ENCODE results near the gene EFNA2. TPM values are rescaled to one million over a fixed set of nuclear protein-coding genes. Genes with fewer than 3 reads are reported as not detected.

Gene EFNA2
- total RNA-seq, 1 experiment from 2014 or later = 12.2 TPM

GRCh38 chr19:1273263-1274041 is 12.2 kb upstream of the EFNA2 start:
- peaks cover 29 to 64% of the 10 kb centered on the region in 2 experiments for H3K4me1 ChIP-seq (ENCODE audit: control insufficient read depth in 1 of 2, insufficient read depth in 2 of 2, low read length in 2 of 2)
- peak overlapping the region; percentile 97 for H3K9ac ChIP-seq (ENCODE audit: low read length)
- peaks cover 27 to 33% of the 10 kb centered on the region in 2 experiments; a peak in 3 of 4 replicates for H3K36me3 ChIP-seq (ENCODE audit: control insufficient read depth in 1 of 2, insufficient read depth in 2 of 2, low read length in 2 of 2)
- H3K27ac ChIP-seq (ENCODE audit: low read depth, low read length) = peak overlapping the region; percentile 100
- H3K27me3 ChIP-seq (ENCODE audit: insufficient read depth, low read length) = no peaks in the 10 kb centered on the region
- H3K79me2 ChIP-seq (ENCODE audit: insufficient read depth, low read length) = peaks cover 72% of the 10 kb centered on the region
- TF ChIP-seq SRF (IDR thresholded peaks at IDR 0.05; ENCODE audit: low read depth) = no peak
- no peak for TF ChIP-seq SIN3A (IDR thresholded peaks at IDR 0.05; ENCODE audit: low read depth)
- no peak for TF ChIP-seq ELF1 (IDR thresholded peaks at IDR 0.05; ENCODE audit: borderline replicate concordance, low read depth)
- no peak for TF ChIP-seq REST (IDR thresholded peaks at IDR 0.05; ENCODE audit: low read depth)
- TF ChIP-seq TCF7L2 (IDR thresholded peaks at IDR 0.05; ENCODE audit: borderline replicate concordance, extremely low read depth, insufficient read depth, insufficient read length) = no peak
- no peak for TF ChIP-seq FOSL1 (IDR thresholded peaks at IDR 0.05; ENCODE audit: low read depth)
- TF ChIP-seq JUND (IDR thresholded peaks at IDR 0.05) = no peak
- TF ChIP-seq POLR2A (IDR thresholded peaks at IDR 0.05; ENCODE audit: borderline replicate concordance, extremely low read depth, insufficient read depth, insufficient read length) = no peak
- TF ChIP-seq ZBTB33 (IDR thresholded peaks at IDR 0.05; ENCODE audit: extremely low read depth, insufficient replicate concordance, low read length) = no peak
- no peak for TF ChIP-seq ZFX (IDR thresholded peaks at IDR 0.05)
- TF ChIP-seq EZH2phosphoT487 (IDR thresholded peaks at IDR 0.05; ENCODE audit: borderline replicate concordance) = no peak
- H3K4me2 ChIP-seq (ENCODE audit: low read length) = peak overlapping the region; percentile 99
- ChIA-PET RAD21 (ENCODE audit: low non-redundant PET in 1 of 2, low total read pairs in 2 of 2, uncharacterized antibody in 2 of 2, unreplicated experiment in 2 of 2) (interaction anchor here in 1 of 2 experiments (1.0 kb wide), 1 partner anchor 29 kb away, joined by 4 read pairs; no protein-coding TSS in a partner anchor), POLR2A (interaction anchor here (0.6 to 2.1 kb wide), 6 partner anchors 10 to 32 kb away, joined by 3 to 12 read pairs (median 6); partner anchors contain the start of gene ATP5F1D), CTCF (interaction anchor here (2.7 kb wide), 1 partner anchor 30 kb away, joined by 31 read pairs; no protein-coding TSS in a partner anchor)
- no peaks in the 10 kb centered on the region for H3K9me3 ChIP-seq (ENCODE audit: control insufficient read depth in 1 of 2, insufficient read depth in 1 of 2, low read depth in 1 of 2, low read length in 2 of 2)
- no peak for ATAC-seq
- H4K20me1 ChIP-seq (ENCODE audit: insufficient read depth) = no peaks in the 10 kb centered on the region
- no peak overlapping the region for H2AFZ ChIP-seq (ENCODE audit: low read depth, low read length, poor library complexity, severe bottlenecking)
- TSS peak; percentile 58 for BruUV-seq (replicated peaks)
- DNase-seq (ENCODE audit: low read depth, low spot score) = no peak
- H3K4me3 ChIP-seq (replicated peaks in 1 of 2; ENCODE audit: low read depth in 1 of 2, low read length in 2 of 2) = peak overlapping the region; percentile 84 to 85; a peak in 3 of 4 replicates
- no peaks in the 10 kb centered on the region for H3K9me2 ChIP-seq (ENCODE audit: insufficient read depth)
- intact Hi-C loops (cut with micrococcal nuclease) = loop anchor here (10.0 kb wide), 1 partner anchor 131 kb away; the partner anchor contains the start of genes DAZAP1 and GAMT
